Measurements from ENCODE around the gene ZNF700. TPM values are rescaled to one million over a fixed set of nuclear protein-coding genes. Genes with fewer than 3 reads are reported as not detected.
A peak's percentile ranks its signal among the peaks of the same experiment; 100 is the strongest.
"Not testable (repeated sequence)": the region's sequence is repeated elsewhere in the genome, so short reads cannot be mapped to it uniquely, and the experiment has no call there.

The ZNF700 gene
- total and polyA plus RNA-seq, 4 donors: 3.8 to 19.2 (median 12.7) TPM

DNA sequence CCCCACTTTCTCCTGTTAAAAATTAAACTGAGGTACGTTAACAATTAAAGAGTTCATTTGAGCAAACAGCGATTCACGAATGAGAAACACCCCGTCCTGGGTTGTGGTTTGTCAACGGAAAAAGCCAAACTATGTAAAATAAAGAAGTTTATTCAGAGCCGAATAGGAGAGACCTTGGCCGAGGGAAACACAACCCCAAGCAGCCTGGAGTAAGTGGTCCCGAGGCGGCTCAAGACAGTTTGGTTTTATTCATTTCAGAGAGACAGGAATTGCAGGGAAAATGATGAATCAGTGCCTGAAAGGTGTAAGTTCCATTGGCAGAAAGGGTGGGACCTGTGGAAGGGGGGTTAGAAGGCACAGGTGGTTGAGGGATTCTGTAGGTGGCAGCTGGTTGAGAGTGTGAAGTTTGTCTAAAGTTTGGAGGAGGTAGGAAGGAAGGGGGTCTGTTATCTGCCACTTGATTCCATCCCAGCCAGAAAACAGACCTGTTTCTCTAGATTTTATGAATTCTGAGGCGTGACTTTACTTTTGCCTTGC, 812 bp downstream of the ZNF700 start:
- not testable (repeated sequence) for ATAC-seq (ENCODE audit: low FRiP score)
- intact Hi-C loops (cut with DNase I): loop anchor here (2.0 to 10.0 kb wide), 2 partner anchors 63 to 219 kb away; partner anchors contain the start of gene ZNF20 (in 1 of the 2)

DNA sequence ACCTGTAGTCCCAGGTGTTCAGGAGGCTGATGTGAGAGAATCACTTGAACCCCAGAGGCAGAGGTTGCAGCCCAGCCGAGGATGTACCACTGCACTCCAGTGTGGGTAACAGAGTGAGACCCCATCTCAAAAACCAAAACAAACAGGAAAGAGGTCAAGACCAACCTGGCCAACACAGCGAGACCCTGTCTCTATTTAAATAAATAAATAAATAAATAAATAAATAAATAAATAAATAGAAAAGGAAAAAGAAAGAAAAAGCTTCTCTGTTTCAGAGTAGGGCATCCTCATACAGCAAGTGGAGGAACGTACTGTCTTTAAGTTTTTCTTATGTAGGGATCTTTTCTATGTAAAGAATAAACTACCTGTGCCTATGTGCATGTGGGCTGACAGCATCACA, 2.3 kb downstream of the ZNF700 start:
- Histone ChIP-seq H3K27ac (ENCODE audit: low read depth in 1 of 2, low read length in 2 of 2) (no peak overlapping the region), H3K9me3 (ENCODE audit: control insufficient read depth, low read length) (no peaks in the 10 kb centered on the region), H3K4me3 (ENCODE audit: low read length in 2 of 2) (no peak overlapping the region), H3K27me3 (ENCODE audit: control insufficient read depth in 1 of 2, insufficient read depth in 2 of 2, low read length in 1 of 2) (no peaks in the 10 kb centered on the region), H3K4me1 (ENCODE audit: control insufficient read depth in 1 of 2, insufficient read depth in 2 of 2, low read length in 2 of 2) (peaks cover 0 to 2% of the 10 kb centered on the region in 2 donors), H3K36me3 (ENCODE audit: control insufficient read depth in 1 of 2, insufficient read depth in 2 of 2, low read length in 1 of 2) (no peaks in the 10 kb centered on the region)
- WGBS, 2 donors: 92 to 96% methylated on average over 3 of the region's 3 CpGs
- DNase-seq: no peak
- ATAC-seq (ENCODE audit: low FRiP score): no peak
- intact Hi-C loops (cut with DNase I): loop anchor here in 1 of 2 donors (10.0 kb wide), 1 partner anchor 218 kb away; the partner anchor contains the start of gene ZNF20

More for the DNA sequence above, 812 bp downstream of the ZNF700 start:
- not testable (repeated sequence) for H3K9me3 ChIP-seq (ENCODE audit: control insufficient read depth, low read length); DNase-seq; H3K4me1 ChIP-seq (ENCODE audit: control insufficient read depth in 1 of 2, insufficient read depth in 2 of 2, low read length in 2 of 2); H3K27me3 ChIP-seq (ENCODE audit: control insufficient read depth in 1 of 2, insufficient read depth in 2 of 2, low read length in 1 of 2); H3K36me3 ChIP-seq (ENCODE audit: control insufficient read depth in 1 of 2, insufficient read depth in 2 of 2, low read length in 1 of 2)
- peak overlapping the region; percentile 42 to 79 for H3K4me3 ChIP-seq (ENCODE audit: low read length in 2 of 2)
- H3K27ac ChIP-seq (ENCODE audit: low read depth in 1 of 2, low read length in 2 of 2): peak overlapping the region in 1 of 2 donors; percentile 49
- WGBS, 2 donors: 7% methylated on average over 10 of the region's 10 CpGs

DNA sequence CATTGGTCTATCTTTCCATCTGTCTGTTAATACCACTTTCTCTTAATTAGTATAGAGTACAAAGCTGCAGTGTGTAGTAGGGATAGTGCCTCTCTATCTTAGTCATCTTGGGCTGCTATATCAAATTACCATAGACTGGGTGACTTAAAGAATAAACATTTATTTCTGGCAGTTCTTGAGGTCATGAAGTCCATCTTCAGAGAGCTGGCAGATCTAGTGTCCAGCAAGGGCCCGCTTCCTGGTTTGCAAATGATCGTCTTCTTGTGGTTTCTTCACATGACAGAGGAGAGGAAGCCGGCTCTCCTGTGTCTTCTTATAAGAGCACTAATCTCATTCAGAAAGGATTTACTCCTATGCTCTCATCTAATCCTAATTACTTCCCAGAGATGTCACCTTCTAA, 6.1 kb downstream of the ZNF700 start:
- peaks cover 0 to 2% of the 10 kb centered on the region in 2 donors for H3K36me3 ChIP-seq (ENCODE audit: control insufficient read depth in 1 of 2, insufficient read depth in 2 of 2, low read length in 1 of 2)
- ATAC-seq (ENCODE audit: low FRiP score) (no peak), DNase-seq (no peak)
- H3K4me1 ChIP-seq (ENCODE audit: control insufficient read depth in 1 of 2, insufficient read depth in 2 of 2, low read length in 2 of 2): no peaks in the 10 kb centered on the region
- no peak overlapping the region for H3K4me3 ChIP-seq (ENCODE audit: low read length in 2 of 2)
- no peaks in the 10 kb centered on the region for H3K27me3 ChIP-seq (ENCODE audit: control insufficient read depth in 1 of 2, insufficient read depth in 2 of 2, low read length in 1 of 2)
- 89 to 94% methylated on average over 3 of the region's 3 CpGs for WGBS, 2 donors
- intact Hi-C loops (cut with DNase I): no loop called here
- H3K27ac ChIP-seq (ENCODE audit: low read depth in 1 of 2, low read length in 2 of 2): no peak overlapping the region
- peaks cover 4% of the 10 kb centered on the region for H3K9me3 ChIP-seq (ENCODE audit: control insufficient read depth, low read length)

DNA sequence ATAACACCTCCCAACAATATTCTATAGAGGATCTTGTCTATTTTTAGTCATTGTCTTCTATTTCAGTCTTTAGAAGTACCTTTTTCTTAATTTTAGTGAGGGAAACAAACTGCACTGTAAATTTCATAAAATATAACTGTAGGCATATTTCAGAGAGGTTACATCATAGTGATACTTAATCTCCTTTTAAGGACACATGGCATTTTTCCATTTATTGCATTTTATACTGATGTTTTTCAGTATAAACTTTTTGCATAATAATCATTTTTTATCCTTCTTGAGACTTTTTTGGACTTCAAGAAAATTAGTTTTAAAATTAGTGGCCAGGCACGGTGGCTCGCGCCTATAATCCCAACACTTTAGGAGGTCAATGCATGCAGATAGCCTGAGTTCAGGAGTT, 6.6 kb downstream of the ZNF700 start:
- no peak for ATAC-seq (ENCODE audit: low FRiP score)
- Histone ChIP-seq H3K9me3 (ENCODE audit: control insufficient read depth, low read length) (peaks cover 4% of the 10 kb centered on the region), H3K27ac (ENCODE audit: low read depth in 1 of 2, low read length in 2 of 2) (no peak overlapping the region), H3K4me3 (ENCODE audit: low read length in 2 of 2) (no peak overlapping the region), H3K4me1 (ENCODE audit: control insufficient read depth in 1 of 2, insufficient read depth in 2 of 2, low read length in 2 of 2) (no peaks in the 10 kb centered on the region), H3K27me3 (ENCODE audit: control insufficient read depth in 1 of 2, insufficient read depth in 2 of 2, low read length in 1 of 2) (no peaks in the 10 kb centered on the region), H3K36me3 (ENCODE audit: control insufficient read depth in 1 of 2, insufficient read depth in 2 of 2, low read length in 1 of 2) (peaks cover 0 to 2% of the 10 kb centered on the region in 2 donors)
- WGBS, 2 donors: 93 to 95% methylated on average over 3 of the region's 3 CpGs
- intact Hi-C loops (cut with DNase I): no loop called here
- DNase-seq: no peak

DNA sequence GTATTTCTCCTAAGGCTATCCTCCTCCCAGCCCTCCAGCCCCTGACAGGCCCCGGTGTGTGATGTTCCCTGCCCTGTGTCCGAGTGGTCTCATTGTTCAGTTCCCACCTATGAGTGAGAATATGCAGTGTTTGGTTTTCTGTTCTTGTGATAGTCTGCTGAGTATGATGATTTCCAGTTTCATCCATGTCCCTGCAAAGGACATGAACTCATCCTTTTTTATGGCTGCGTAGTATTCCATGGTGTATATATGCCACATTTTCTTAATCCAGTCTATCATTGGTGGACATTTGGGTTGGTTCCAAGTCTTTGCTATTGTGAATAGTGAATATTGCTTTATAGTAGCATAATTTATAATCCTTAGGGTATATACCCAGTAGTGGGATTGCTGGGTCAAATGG, 10.9 kb downstream of the ZNF700 start:
- H3K27ac ChIP-seq (ENCODE audit: low read depth in 1 of 2, low read length in 2 of 2); ATAC-seq (ENCODE audit: low FRiP score); H3K4me3 ChIP-seq (ENCODE audit: low read length in 2 of 2); H3K27me3 ChIP-seq (ENCODE audit: control insufficient read depth in 1 of 2, insufficient read depth in 2 of 2, low read length in 1 of 2); intact Hi-C loops (cut with DNase I); H3K9me3 ChIP-seq (ENCODE audit: control insufficient read depth, low read length); DNase-seq; H3K36me3 ChIP-seq (ENCODE audit: control insufficient read depth in 1 of 2, insufficient read depth in 2 of 2, low read length in 1 of 2); H3K4me1 ChIP-seq (ENCODE audit: control insufficient read depth in 1 of 2, insufficient read depth in 2 of 2, low read length in 2 of 2): not testable (repeated sequence)
- 99 to 100% methylated on average over 3 of the region's 3 CpGs for WGBS, 2 donors

DNA sequence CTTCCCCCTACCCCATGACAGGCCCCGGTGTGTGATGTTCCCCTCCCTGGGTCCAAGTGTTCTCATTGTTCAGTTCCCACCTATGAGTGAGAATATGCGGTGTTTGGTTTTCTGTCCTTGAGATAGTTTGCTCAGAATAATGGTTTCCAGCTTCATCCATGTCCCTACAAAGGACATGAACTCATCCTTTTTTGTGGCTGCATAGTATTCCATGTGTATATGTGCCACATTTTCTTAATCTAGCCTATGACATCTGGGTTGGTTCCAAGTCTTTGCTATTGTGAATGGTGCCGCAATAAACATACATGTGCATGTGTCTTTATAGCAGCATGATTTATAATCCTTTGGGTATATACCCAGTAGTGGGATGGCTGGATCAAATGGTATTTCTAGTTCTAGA, 13.5 kb downstream of the ZNF700 start:
- peaks cover 15% of the 10 kb centered on the region for H3K9me3 ChIP-seq (ENCODE audit: control insufficient read depth, low read length)

DNA sequence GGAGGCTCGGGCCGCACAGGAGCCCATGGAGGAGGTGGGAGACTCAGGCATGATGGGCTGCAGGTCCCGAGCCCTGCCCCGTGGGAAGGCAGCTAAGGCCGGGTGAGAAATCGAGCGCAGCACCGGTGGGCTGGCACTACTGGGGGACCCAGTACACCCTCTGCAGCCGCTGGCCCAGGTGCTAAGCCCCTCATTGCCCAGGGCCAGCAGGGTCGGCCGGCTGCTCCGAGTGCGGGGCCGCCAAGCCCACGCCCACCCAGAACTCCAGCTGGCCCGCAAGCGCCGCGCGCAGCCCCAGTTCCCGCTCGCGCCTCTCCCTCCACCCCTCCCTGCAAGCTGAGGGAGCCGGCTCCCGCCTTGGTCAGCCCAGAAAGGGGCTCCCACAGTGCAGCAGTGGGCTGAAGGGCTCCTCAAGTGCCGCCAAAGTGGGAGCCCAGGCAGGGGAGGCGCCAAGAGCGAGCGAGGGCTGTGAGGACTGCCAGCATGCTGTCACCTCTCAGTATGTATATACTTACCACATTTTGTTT, 16.5 kb downstream of the ZNF700 start:
- intact Hi-C loops (cut with DNase I); H3K27ac ChIP-seq (ENCODE audit: low read depth in 1 of 2, low read length in 2 of 2); DNase-seq; H3K27me3 ChIP-seq (ENCODE audit: control insufficient read depth in 1 of 2, insufficient read depth in 2 of 2, low read length in 1 of 2); H3K4me1 ChIP-seq (ENCODE audit: control insufficient read depth in 1 of 2, insufficient read depth in 2 of 2, low read length in 2 of 2); H3K4me3 ChIP-seq (ENCODE audit: low read length in 2 of 2); H3K36me3 ChIP-seq (ENCODE audit: control insufficient read depth in 1 of 2, insufficient read depth in 2 of 2, low read length in 1 of 2); ATAC-seq (ENCODE audit: low FRiP score): not testable (repeated sequence)
- 98 to 99% methylated on average over 27 to 29 of the region's 29 CpGs for WGBS, 2 donors
- peaks cover 35% of the 10 kb centered on the region for H3K9me3 ChIP-seq (ENCODE audit: control insufficient read depth, low read length)

More for the DNA sequence above, 13.5 kb downstream of the ZNF700 start:
- H3K36me3 ChIP-seq (ENCODE audit: control insufficient read depth in 1 of 2, insufficient read depth in 2 of 2, low read length in 1 of 2); DNase-seq; H3K27ac ChIP-seq (ENCODE audit: low read depth in 1 of 2, low read length in 2 of 2); H3K4me1 ChIP-seq (ENCODE audit: control insufficient read depth in 1 of 2, insufficient read depth in 2 of 2, low read length in 2 of 2); H3K27me3 ChIP-seq (ENCODE audit: control insufficient read depth in 1 of 2, insufficient read depth in 2 of 2, low read length in 1 of 2); H3K4me3 ChIP-seq (ENCODE audit: low read length in 2 of 2); ATAC-seq (ENCODE audit: low FRiP score); intact Hi-C loops (cut with DNase I): not testable (repeated sequence)
- 97 to 100% methylated on average over 3 of the region's 3 CpGs for WGBS, 2 donors

DNA sequence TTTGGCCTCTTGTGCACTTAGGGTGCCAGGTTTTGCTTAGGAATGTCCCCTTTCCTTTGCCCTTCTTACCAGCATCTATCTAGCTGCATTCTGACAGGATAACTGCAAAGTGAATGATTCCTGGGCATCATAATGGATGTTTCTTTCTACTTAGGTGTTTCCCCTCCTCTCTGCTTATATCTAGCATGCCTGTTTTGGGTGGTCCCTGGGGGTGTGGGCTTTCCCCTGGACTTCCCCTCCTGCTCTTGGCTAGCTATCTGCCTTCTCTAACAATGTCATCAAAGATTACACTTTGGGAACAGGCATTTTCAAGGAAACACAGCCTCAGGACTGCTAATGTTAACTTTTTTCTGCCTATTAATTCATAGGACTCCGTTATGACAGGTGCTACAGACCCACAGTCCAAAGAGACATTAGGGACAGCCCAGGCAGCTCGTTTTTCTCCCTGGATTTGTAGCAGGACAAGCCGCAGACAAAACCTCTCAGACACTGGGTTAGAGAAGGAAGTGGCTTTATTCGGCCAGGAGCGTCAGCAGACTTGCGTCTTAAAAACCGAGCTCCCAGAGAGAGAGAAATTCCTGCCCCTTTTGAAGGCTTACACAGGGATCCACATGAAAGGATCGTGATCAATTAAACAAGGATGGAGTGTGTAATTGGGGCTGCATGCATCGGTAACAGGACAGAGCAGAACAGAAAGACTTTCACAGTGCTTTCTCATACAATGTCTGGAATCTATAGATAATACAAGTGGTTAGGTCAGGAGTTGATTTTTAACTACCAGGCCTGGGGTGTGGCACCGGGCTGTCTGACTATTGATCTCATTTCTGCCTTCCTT, 17.3 kb downstream of the ZNF700 start:
- DNase-seq (no peak), ATAC-seq (ENCODE audit: low FRiP score) (no peak)
- Histone ChIP-seq H3K27ac (ENCODE audit: low read depth in 1 of 2, low read length in 2 of 2) (no peak overlapping the region), H3K4me1 (ENCODE audit: control insufficient read depth in 1 of 2, insufficient read depth in 2 of 2, low read length in 2 of 2) (no peaks in the 10 kb centered on the region), H3K36me3 (ENCODE audit: control insufficient read depth in 1 of 2, insufficient read depth in 2 of 2, low read length in 1 of 2) (peaks cover 0 to 8% of the 10 kb centered on the region in 2 donors), H3K9me3 (ENCODE audit: control insufficient read depth, low read length) (peaks cover 39% of the 10 kb centered on the region), H3K4me3 (ENCODE audit: low read length in 2 of 2) (no peak overlapping the region), H3K27me3 (ENCODE audit: control insufficient read depth in 1 of 2, insufficient read depth in 2 of 2, low read length in 1 of 2) (no peaks in the 10 kb centered on the region)
- intact Hi-C loops (cut with DNase I): no loop called here
- 98% methylated on average over 10 of the region's 10 CpGs for WGBS, 2 donors

DNA sequence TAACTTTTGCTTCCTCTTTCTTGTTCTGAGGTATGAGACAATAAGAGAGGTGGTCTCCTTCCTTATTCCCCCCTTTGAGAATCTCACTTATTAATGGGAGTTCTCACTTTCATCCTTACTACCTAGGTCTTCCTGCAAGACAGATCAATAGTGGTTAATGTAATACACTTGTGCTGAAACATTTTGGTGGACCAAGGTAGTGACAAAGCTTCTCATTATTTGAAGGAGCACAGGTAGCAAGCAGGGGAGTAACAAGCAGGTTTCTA, 17.9 kb downstream of the ZNF700 start:
- ATAC-seq (ENCODE audit: low FRiP score): no peak
- Histone ChIP-seq H3K4me1 (ENCODE audit: control insufficient read depth in 1 of 2, insufficient read depth in 2 of 2, low read length in 2 of 2) (no peaks in the 10 kb centered on the region), H3K4me3 (ENCODE audit: low read length in 2 of 2) (no peak overlapping the region), H3K27me3 (ENCODE audit: control insufficient read depth in 1 of 2, insufficient read depth in 2 of 2, low read length in 1 of 2) (no peaks in the 10 kb centered on the region), H3K27ac (ENCODE audit: low read depth in 1 of 2, low read length in 2 of 2) (no peak overlapping the region), H3K36me3 (ENCODE audit: control insufficient read depth in 1 of 2, insufficient read depth in 2 of 2, low read length in 1 of 2) (peaks cover 0 to 11% of the 10 kb centered on the region in 2 donors), H3K9me3 (ENCODE audit: control insufficient read depth, low read length) (peaks cover 42% of the 10 kb centered on the region)
- no peak for DNase-seq
- intact Hi-C loops (cut with DNase I): no loop called here
